PFSK-1 (cell line): ENCODE data around the gene ERMP1.

Experiments used
- POLR2AphosphoS5 ChIP-seq: IDR thresholded peaks from 2 replicates; pipeline ENCODE4 v1.6.1; 2012; ENCODE audit warnings: low read depth, mild to moderate bottlenecking, control low read depth, low read length, moderate library complexity
- REST ChIP-seq, 2 experiments: IDR thresholded peaks; 2 replicates each; pipeline versions ENCODE4 v1.6.1 to v1.8.0; 2011 to 2012; ENCODE audit warnings: low read depth in 2 of 2, low read length in 2 of 2, control low read depth in 1 of 2, inconsistent platforms in 1 of 2, mild to moderate bottlenecking in 1 of 2, moderate library complexity in 1 of 2; ENCODE audit not compliant: insufficient read depth in 1 of 2
- SIN3A ChIP-seq: IDR thresholded peaks from 2 replicates; pipeline ENCODE4 v1.6.1; 2012; ENCODE audit warnings: mild to moderate bottlenecking, low read length, moderate library complexity, borderline replicate concordance; ENCODE audit not compliant: insufficient read depth
- TAF1 ChIP-seq: IDR thresholded peaks from 2 replicates; pipeline ENCODE4 v1.6.1; 2012; ENCODE audit warnings: low read length, control low read depth, borderline replicate concordance; ENCODE audit not compliant: insufficient read depth

- no peak for TF ChIP-seq TAF1
- TF ChIP-seq POLR2AphosphoS5 = no peak
- no peak for TF ChIP-seq SIN3A
- no peak for TF ChIP-seq REST (IDR thresholded peaks at IDR 0.05; ENCODE audit: insufficient read depth in 1 of 2, low read depth in 2 of 2, low read length in 2 of 2)
Observed at GRCh38 chr9:5736563-5737346, 96.2 kb downstream of the ERMP1 start.
